OCI-LY1 (cell line): ENCODE data around the gene KBTBD2.
"Not testable (repeated sequence)": the region's sequence is repeated elsewhere in the genome, so short reads cannot be mapped to it uniquely, and the experiment has no call there.

Source experiments
- H2AFZ ChIP-seq: fragments of 200-600 bp; sonication (generic), shearing (Covaris generic); 2 replicates; pipeline ENCODE4 v1.6.0; 2014; ENCODE audit warnings: antibody characterized with exemption, mild to moderate bottlenecking, low read length
- H3F3A ChIP-seq: fragments of 200-600 bp; sonication (generic), shearing (Covaris generic); 2 replicates; pipeline ENCODE4 v1.6.0; 2014; ENCODE audit warnings: mild to moderate bottlenecking, antibody characterized with exemption, low read length, moderate library complexity; ENCODE audit not compliant: insufficient read depth
- H3K27ac ChIP-seq: fragments of 200-600 bp; sonication (generic); 2 replicates; pipeline ENCODE4 v1.5.1; 2014; ENCODE audit warnings: low read length, mixed run types, mild to moderate bottlenecking, low read depth; ENCODE audit not compliant: poor library complexity, severe bottlenecking
- H3K27me3 ChIP-seq: fragments of 200-600 bp; sonication (generic); 2 replicates; pipeline ENCODE4 v1.6.0; 2014; ENCODE audit warnings: antibody characterized with exemption, mild to moderate bottlenecking, low read length, moderate library complexity; ENCODE audit not compliant: insufficient read depth
- H3K36me3 ChIP-seq: fragments of 200-600 bp; sonication (generic); 2 replicates; pipeline ENCODE4 v1.6.1; 2014; ENCODE audit warnings: mild to moderate bottlenecking, antibody characterized with exemption, low read length, moderate library complexity, mixed read lengths; ENCODE audit not compliant: insufficient read depth
- H3K4me1 ChIP-seq: fragments of 200-600 bp; sonication (generic); 2 replicates; pipeline ENCODE4 v1.5.1; 2014; ENCODE audit warnings: mild to moderate bottlenecking, low read length, moderate library complexity; ENCODE audit not compliant: insufficient read depth, severe bottlenecking
- H3K4me2 ChIP-seq: fragments of 200-600 bp; sonication (generic), shearing (Covaris generic); 2 replicates; pipeline ENCODE4 v1.6.1; 2014; ENCODE audit warnings: low read length
- H3K4me3 ChIP-seq: fragments of 200-600 bp; sonication (generic); 2 replicates; pipeline ENCODE4 v1.5.1; 2014; ENCODE audit warnings: low read length, low read depth, mild to moderate bottlenecking, mixed read lengths; ENCODE audit not compliant: poor library complexity, severe bottlenecking
- H3K79me2 ChIP-seq: fragments of 200-600 bp; shearing (Covaris generic); 2 replicates; pipeline ENCODE4 v1.6.1; 2016; ENCODE audit warnings: mixed run types, low read length, mixed read lengths; ENCODE audit not compliant: insufficient read depth
- H3K9ac ChIP-seq: fragments of 200-600 bp; sonication (generic), shearing (Covaris generic); 2 replicates; pipeline ENCODE4 v1.6.1; 2014; ENCODE audit warnings: mild to moderate bottlenecking, low read length, mixed read lengths
- H3K9me2 ChIP-seq: fragments of 200-600 bp; sonication (generic), shearing (Covaris generic); 2 replicates; pipeline ENCODE4 v1.6.1; 2014; ENCODE audit warnings: low read depth, mild to moderate bottlenecking, low read length, mixed read lengths
- H3K9me3 ChIP-seq: fragments of 200-600 bp; shearing (Covaris generic); 2 replicates; pipeline ENCODE4 v1.6.1; 2014; ENCODE audit warnings: low read length, mixed read lengths
- H4K20me1 ChIP-seq: fragments of 200-600 bp; sonication (generic), shearing (Covaris generic); 2 replicates; pipeline ENCODE4 v1.6.0; 2016; ENCODE audit warnings: mild to moderate bottlenecking, low read length; ENCODE audit not compliant: insufficient read depth
- EZH2 ChIP-seq: fragments of 200-600 bp; sonication (generic), shearing (Covaris generic); IDR thresholded peaks from 2 replicates; pipeline ENCODE4 v1.8.0; 2017; ENCODE audit warnings: borderline replicate concordance, mixed run types, mild to moderate bottlenecking, antibody characterized with exemption, low read length, moderate library complexity, mixed read lengths
- TF ChIP-seq, protein P1 (sequence below): fragments of 200-600 bp; sonication (generic), shearing (Covaris generic); IDR thresholded peaks from 2 replicates; pipeline ENCODE4 v1.5.1; 2017; ENCODE audit warnings: mild to moderate bottlenecking, antibody characterized with exemption, low read length, moderate library complexity, mixed read lengths

The KBTBD2 gene

DNA sequence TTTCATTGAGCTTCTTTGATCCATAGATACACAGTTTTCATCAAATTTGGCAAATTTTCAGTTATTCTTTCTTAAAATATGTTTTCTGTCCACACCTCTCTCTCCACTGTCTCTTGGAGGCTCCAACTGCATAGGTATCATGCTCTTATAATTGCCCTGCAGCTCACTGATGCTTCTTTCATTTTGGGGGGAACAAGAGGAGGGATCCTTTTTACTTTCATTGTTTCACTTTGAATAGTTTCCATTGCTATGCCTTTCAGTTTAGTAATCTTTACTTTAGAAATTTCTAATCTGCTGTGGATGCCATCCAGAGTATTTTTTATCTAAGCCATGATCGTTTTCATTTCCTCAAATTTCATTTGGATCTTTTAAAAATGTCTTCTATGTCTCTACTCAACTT is 32.9 kb downstream of the KBTBD2 start:
- Histone ChIP-seq H3K27me3 (no peaks in the 10 kb centered on the region), H2AFZ (no peak overlapping the region), H3K36me3 (no peaks in the 10 kb centered on the region), H3K4me3 (no peak overlapping the region), H3K79me2 (no peaks in the 10 kb centered on the region), H3K9me2 (no peaks in the 10 kb centered on the region), H3K4me2 (no peak overlapping the region), H4K20me1 (no peaks in the 10 kb centered on the region), H3K9ac (no peak overlapping the region), H3K27ac (no peak overlapping the region), H3K4me1 (no peaks in the 10 kb centered on the region), H3F3A (no peaks in the 10 kb centered on the region), H3K9me3 (no peaks in the 10 kb centered on the region)
- no peak for TF ChIP-seq EZH2
- TF ChIP-seq, protein P1, sequence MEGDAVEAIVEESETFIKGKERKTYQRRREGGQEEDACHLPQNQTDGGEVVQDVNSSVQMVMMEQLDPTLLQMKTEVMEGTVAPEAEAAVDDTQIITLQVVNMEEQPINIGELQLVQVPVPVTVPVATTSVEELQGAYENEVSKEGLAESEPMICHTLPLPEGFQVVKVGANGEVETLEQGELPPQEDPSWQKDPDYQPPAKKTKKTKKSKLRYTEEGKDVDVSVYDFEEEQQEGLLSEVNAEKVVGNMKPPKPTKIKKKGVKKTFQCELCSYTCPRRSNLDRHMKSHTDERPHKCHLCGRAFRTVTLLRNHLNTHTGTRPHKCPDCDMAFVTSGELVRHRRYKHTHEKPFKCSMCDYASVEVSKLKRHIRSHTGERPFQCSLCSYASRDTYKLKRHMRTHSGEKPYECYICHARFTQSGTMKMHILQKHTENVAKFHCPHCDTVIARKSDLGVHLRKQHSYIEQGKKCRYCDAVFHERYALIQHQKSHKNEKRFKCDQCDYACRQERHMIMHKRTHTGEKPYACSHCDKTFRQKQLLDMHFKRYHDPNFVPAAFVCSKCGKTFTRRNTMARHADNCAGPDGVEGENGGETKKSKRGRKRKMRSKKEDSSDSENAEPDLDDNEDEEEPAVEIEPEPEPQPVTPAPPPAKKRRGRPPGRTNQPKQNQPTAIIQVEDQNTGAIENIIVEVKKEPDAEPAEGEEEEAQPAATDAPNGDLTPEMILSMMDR = no peak

GRCh38 chr7:32857063-32857462 is 34.5 kb downstream of the KBTBD2 start:
- H3K9me3 ChIP-seq, H4K20me1 ChIP-seq, H3K9ac ChIP-seq, H3F3A ChIP-seq, H3K27ac ChIP-seq, H3K9me2 ChIP-seq, H3K79me2 ChIP-seq, H3K27me3 ChIP-seq, H3K36me3 ChIP-seq, H3K4me3 ChIP-seq, H3K4me2 ChIP-seq, H3K4me1 ChIP-seq, H2AFZ ChIP-seq: not testable (repeated sequence)

GRCh38 chr7:32855837-32856775 is 35.5 kb downstream of the KBTBD2 start:
- H3F3A ChIP-seq, H3K79me2 ChIP-seq, H2AFZ ChIP-seq, H3K9me3 ChIP-seq, H3K36me3 ChIP-seq, H3K9ac ChIP-seq, H3K9me2 ChIP-seq, H3K27me3 ChIP-seq, H3K4me3 ChIP-seq, H3K4me1 ChIP-seq, H4K20me1 ChIP-seq, H3K27ac ChIP-seq, H3K4me2 ChIP-seq: not testable (repeated sequence)

DNA sequence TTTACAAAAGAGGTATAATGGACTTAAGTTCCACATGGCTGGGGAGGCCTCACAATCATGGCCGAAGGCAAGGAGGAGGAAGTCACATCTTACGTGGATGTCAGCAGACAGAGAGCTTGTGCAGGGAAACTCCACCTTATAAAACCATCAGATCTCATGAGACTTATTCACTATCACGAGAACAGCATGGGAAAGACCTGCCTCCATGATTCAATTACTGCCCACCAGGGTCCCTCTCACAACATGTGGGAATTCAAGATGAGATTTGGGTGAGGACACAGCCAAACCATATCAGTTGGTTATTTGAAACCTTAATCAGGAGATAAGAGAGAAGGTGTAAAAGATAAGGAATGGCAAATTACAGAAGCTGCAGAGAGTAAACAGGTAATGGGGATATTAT is 40.9 kb downstream of the KBTBD2 start:
- H3K9ac ChIP-seq = not testable (repeated sequence)

GRCh38 chr7:32848655-32849054 is 42.9 kb downstream of the KBTBD2 start:
- not testable (repeated sequence) for H4K20me1 ChIP-seq, H3K9me3 ChIP-seq, H3K9ac ChIP-seq, H3K27ac ChIP-seq, H3K4me2 ChIP-seq, H2AFZ ChIP-seq, H3K4me3 ChIP-seq, H3K79me2 ChIP-seq, H3F3A ChIP-seq, H3K9me2 ChIP-seq, H3K36me3 ChIP-seq, H3K27me3 ChIP-seq, H3K4me1 ChIP-seq

More for the DNA sequence above, 40.9 kb downstream of the KBTBD2 start:
- not testable (repeated sequence) for H3K4me1 ChIP-seq, H3K4me3 ChIP-seq, H3K4me2 ChIP-seq, H3K36me3 ChIP-seq, H3F3A ChIP-seq, H3K27ac ChIP-seq, H3K9me2 ChIP-seq, H2AFZ ChIP-seq, H4K20me1 ChIP-seq, H3K79me2 ChIP-seq, H3K9me3 ChIP-seq, H3K27me3 ChIP-seq
